Thymus (tissue), 2 donors: ENCODE measurements around the gene TNFSF8. TPM values are rescaled to one million over a fixed set of nuclear protein-coding genes. Genes with fewer than 3 reads are reported as not detected.

Source experiments
- polyA plus RNA-seq: library from polyadenylated mRNA; stranded (reverse); fragments of 200-250 nt; gene quantifications from one replicate; pipeline ENCODE4 v1.2.3, GENCODE V29; 2013
- total RNA-seq: library from RNA; stranded (reverse); fragments of 120-200 nt; gene quantifications from one replicate; pipeline ENCODE4 v1.2.4, GENCODE V29; 2013
- donor health status: healthy.

The TNFSF8 gene
- total and polyA plus RNA-seq, 2 donors, result 14.7 to 82.1 TPM

Other genes starting within 250 kb of the TNFSF8 start
- gene TEX48, start 248.4 kb downstream of the TNFSF8 start, total RNA-seq, result not detected
- gene TEX48, start 248.4 kb downstream of the TNFSF8 start, polyA plus RNA-seq, result 0.07 TPM
- 1.5 TPM for gene TNFSF15, start 124.6 kb downstream of the TNFSF8 start, total RNA-seq
- gene TNFSF15, start 124.6 kb downstream of the TNFSF8 start, polyA plus RNA-seq, result 0.50 TPM
- gene TNC, start 187.6 kb upstream of the TNFSF8 start, total RNA-seq, result 31.5 TPM
- 11.0 TPM for gene TNC, start 187.6 kb upstream of the TNFSF8 start, polyA plus RNA-seq